CD4-positive, alpha-beta T cell treated with Interleukin-6 at 100 ng/mL for 8 hours (primary cell): ENCODE measurements around the gene TTLL3.
"Not testable (repeated sequence)": the region's sequence is repeated elsewhere in the genome, so short reads cannot be mapped to it uniquely, and the experiment has no call there.

Source experiments
- DNase-seq: peaks from one replicate; pipeline ENCODE4 v3.0.0-alpha.2; 2020; ENCODE audit warnings: mixed read lengths, low spot score

TTLL3 gene, protein sequence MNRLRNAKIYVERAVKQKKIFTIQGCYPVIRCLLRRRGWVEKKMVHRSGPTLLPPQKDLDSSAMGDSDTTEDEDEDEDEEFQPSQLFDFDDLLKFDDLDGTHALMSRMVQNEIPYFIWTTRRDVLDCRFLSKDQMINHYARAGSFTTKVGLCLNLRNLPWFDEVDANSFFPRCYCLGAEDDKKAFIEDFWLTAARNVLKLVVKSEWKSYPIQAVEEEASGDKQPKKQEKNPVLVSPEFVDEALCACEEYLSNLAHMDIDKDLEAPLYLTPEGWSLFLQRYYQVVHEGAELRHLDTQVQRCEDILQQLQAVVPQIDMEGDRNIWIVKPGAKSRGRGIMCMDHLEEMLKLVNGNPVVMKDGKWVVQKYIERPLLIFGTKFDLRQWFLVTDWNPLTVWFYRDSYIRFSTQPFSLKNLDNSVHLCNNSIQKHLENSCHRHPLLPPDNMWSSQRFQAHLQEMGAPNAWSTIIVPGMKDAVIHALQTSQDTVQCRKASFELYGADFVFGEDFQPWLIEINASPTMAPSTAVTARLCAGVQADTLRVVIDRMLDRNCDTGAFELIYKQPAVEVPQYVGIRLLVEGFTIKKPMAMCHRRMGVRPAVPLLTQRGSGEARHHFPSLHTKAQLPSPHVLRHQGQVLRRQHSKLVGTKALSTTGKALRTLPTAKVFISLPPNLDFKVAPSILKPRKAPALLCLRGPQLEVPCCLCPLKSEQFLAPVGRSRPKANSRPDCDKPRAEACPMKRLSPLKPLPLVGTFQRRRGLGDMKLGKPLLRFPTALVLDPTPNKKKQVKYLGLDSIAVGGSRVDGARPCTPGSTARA

DNA sequence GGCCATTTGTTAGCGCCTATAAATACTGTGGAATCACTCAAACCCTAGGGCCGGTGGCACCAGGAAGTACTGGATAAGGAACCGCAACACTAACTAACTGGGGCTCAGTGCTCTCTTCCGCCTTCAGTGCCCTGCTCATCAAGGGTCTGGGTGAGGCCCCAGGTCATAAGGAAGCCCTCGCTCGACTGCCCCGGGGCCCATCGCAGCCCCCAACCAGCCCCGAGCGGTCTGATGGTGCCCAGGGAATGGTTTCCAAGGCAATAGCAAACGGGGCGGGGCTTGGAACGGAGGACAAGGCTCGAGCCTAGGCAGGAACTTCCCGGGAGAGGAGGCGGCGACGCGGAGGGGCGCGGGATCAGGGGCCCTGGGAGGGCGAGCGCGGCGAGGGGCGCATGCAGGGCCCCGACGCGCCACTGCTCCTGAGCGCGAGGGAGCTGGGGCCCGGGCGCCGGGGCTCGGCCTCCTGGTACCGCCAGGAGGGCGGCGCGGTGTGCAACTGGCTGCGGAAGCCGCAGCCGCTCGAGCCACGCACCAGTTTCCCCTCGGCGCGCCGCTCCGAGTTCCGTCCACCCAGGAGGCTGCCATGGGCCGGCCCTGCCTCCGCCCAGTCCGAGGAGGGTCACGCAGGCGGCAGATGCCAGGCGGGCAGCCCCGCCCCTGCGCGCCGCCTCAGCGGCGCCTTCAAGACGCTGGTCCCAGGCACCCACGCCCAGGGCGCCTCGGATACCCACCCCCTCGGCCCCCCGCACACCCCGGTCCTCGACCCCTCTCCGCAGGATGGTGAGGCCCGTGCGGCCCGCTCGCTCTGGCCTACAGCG is at the start of gene TTLL3:
Gene TTLL3 (plus strand): TSS at position 648 of the 818 bp plus-strand sequence. CDS start 400 bp downstream, outside the sequence.
- peak; percentile 37 for DNase-seq

- DNase-seq, result no peak
These were observed 49.1 kb upstream of the TTLL3 start for GRCh38 chr3:9760779-9761505.

GRCh38 chr3:9761919-9762318 is 48.1 kb upstream of the TTLL3 start:
- no peak for DNase-seq

GRCh38 chr3:9762871-9763270 is 47.2 kb upstream of the TTLL3 start:
- no peak for DNase-seq

DNA sequence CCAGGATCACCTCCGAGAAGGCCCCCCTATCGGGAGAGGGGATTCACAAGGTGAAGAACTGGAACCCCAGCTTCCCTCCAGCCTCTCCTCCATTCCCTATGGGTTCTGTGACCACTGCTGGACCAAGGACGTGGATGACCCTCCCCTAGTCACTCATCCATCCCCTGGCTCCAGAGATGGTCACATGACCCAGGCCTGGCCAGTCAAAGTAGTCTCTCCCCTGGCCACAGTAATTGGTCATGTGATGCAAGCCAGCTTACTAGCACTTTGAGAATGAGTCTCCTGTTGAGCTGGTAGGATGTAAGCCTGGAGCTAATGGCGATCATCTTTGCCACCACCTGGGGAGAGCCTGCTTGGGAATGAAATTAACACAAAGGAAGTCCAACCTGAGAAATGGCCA is 44.2 kb upstream of the TTLL3 start:
- DNase-seq, result no peak

DNA sequence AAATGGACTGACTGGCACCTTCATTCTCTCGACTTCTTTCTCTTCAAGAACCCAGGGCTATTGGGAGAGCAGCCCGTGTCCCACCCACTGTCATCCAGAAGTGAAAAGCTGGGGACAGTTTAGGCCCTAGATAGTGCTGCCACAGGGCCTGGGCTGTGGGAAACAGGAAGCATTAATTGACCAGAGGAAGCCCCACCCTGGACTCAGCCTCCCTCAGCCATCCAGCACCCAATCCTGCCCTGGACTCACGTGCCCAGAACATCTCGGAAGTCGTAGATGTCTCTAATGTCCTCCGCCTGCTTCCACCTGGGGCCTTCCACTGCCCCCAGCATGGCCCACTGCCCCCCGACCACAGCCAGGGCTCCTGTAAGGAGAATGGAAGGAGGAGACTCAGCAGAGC is 42.6 kb upstream of the TTLL3 start:
- DNase-seq, result no peak

DNA sequence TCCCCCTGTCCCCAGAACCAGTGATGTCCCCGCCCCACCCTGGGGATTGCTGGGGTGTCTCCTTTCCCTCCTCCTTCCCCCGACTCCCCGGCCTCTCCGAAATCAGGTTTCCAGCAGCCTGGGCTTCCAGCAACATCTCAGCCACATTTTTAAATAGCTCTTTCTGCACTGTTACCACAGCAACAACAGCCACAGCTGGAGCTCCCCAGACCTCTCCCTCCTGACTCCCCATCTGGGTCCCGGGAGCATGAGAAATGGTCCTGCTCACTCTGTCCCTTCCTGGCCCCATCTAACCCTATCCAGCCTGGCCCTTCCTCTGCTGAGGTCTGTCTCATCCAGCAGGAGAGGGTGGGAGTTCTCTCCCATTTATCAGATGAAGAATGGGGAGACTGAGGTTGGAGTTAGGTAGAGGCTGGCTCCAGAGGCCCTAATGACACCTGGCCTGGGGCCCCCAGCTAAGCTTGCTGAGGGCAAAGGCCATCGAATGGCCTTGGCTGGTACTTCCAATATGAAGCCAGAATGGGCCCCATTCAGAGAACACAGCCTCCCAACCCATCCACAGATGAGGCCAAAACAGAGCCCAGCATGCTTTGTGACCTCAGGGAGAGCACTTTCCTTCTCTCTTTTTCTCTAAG is 41.8 kb upstream of the TTLL3 start:
- no peak for DNase-seq

- DNase-seq, result no peak
These were observed 41.0 kb upstream of the TTLL3 start for GRCh38 chr3:9769012-9769411.

- peak; percentile 48 for DNase-seq
These were observed 40.4 kb upstream of the TTLL3 start, which contains the start of gene CAMK1 for GRCh38 chr3:9769426-9770275. CAMK1 (minus strand) TSS chr3:9769947; CDS start chr3:9767749, 2,198 bp downstream.

DNA sequence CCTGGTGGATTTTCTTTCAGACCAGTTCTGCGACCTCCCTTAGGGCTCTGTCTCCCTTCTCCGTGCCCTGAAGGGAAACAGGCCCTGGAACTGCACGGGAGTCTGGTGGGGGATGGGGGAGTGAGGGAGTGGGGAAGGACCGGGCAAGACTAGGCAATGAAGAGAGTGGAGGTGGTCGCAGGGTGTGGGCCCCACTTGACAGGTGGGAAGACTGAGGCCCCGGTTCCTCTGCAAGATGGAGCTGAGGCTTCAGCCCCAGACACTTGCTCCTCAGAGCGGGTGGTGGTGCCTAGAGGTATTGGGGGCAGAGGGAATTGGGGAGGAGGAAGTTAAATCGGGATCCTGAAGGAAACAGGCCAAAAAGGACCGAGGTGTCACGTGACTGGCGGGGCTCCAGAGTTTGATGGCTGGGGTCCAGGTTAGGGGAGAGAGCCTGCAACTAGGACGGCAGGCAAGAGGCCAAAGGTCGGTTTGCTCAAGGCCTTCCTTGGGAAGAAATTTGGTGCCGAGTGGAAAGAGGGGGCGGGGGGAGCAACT is 39.7 kb upstream of the TTLL3 start:
- DNase-seq, result no peak

GRCh38 chr3:9771007-9771406 is 39.1 kb upstream of the TTLL3 start:
- DNase-seq, result not testable (repeated sequence)

- no peak for DNase-seq
These were observed 33.0 kb upstream of the TTLL3 start for GRCh38 chr3:9776896-9777693.

- DNase-seq, result no peak
These were observed 32.4 kb upstream of the TTLL3 start for GRCh38 chr3:9777694-9778021.

- no peak for DNase-seq
These were observed 31.7 kb upstream of the TTLL3 start for GRCh38 chr3:9778143-9779074.

GRCh38 chr3:9779075-9779593 is 30.9 kb upstream of the TTLL3 start:
- DNase-seq, result no peak

DNA sequence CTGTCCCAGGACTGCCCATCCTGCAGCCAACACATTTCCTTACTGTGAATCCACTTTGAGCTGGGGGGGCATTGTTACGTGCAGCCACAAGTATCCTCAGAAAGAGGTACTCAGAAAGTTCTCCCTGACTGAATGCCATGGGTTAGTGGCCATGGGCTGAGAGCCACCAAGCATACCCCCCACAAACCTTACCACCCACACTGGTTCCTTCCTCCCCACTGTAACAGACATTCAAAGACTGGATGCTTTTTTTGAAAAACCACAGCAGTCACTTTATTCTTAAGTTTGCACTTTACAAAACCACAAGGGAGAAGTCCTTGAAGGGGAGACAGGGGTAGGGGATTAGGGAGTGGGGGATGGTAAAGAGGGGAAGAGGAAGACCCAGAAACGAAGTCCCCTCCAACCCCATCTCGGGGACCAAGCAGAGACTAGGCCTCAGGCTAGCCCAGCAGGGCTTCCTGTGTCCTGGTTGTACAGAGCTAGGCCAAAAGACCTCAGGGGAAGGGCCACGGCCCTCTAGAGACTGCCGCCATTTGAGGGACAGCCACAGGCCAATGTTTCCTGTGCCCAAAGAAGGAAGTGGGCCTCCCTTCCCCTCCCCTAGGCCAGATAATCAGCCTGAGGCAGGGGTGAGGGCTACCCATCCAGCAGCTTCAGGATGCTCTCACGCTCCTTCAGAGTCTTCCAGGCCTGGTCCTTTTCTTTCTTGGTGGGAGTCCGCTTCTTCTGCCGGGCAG is 30.2 kb upstream of the TTLL3 start:
- DNase-seq, result peak; percentile 34

DNA sequence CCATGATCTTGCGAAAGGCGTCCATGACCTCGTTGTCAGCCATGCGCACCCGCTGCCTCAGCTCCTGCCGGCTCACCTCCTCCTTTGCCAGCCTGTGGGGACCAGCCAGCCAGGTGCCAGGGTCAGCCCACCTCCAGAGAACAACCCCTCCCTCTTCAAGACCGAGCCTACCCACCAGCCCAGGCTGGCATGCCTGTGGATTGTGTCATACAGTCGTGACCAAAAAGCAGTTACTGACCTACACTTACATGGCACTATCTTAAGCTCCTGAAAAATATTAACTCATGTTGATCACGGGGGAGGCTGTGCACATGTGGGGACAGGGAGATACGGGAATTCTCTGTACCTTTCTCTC is 29.6 kb upstream of the TTLL3 start:
- no peak for DNase-seq
